Natural killer cell (primary cell): Measurements from ENCODE around the gene GALNT2. TPM values are rescaled to one million over a fixed set of nuclear protein-coding genes. Genes with fewer than 3 reads are reported as not detected.

Experiments
- ATAC-seq, 3 donors: fragments of 150-1000 bp in 2 of 3; fragments of 200-7000 bp in 1 of 3; cut with Tn5 transposase; 1 replicate in 1 of 3; 2 replicates in 2 of 3; pipeline ENCODE4 v1.10.0; 2021; ENCODE audit warnings: mild to moderate bottlenecking in 2 of 3, moderate library complexity in 2 of 3
- DNase-seq, 2 donors: peaks; one replicate each; pipeline versions ENCODE4 v3.0.0 to v3.0.0-alpha.2; 2013 to 2021; ENCODE audit warnings: mixed read lengths in 1 of 2
- H3K27ac ChIP-seq: one replicate; pipeline ENCODE4 v1.5.1; 2013; ENCODE audit warnings: mild to moderate bottlenecking, low read length
- H3K27me3 ChIP-seq: one replicate; pipeline ENCODE4 v1.6.1; 2013; ENCODE audit warnings: low read length; ENCODE audit not compliant: control insufficient read depth, insufficient read depth
- H3K36me3 ChIP-seq: one replicate; pipeline ENCODE4 v1.6.1; 2013; ENCODE audit warnings: low read length; ENCODE audit not compliant: control insufficient read depth, insufficient read depth
- H3K4me1 ChIP-seq: one replicate; pipeline ENCODE4 v1.6.1; 2013; ENCODE audit warnings: low read length; ENCODE audit not compliant: control insufficient read depth, insufficient read depth
- H3K4me3 ChIP-seq: one replicate; pipeline ENCODE4 v1.5.1; 2013; ENCODE audit warnings: low read length
- H3K9me3 ChIP-seq: one replicate; pipeline ENCODE4 v1.6.1; 2013; ENCODE audit warnings: low read length; ENCODE audit not compliant: control insufficient read depth, insufficient read depth
- H3K27ac Mint-ChIP-seq, 2 donors: one replicate each; pipeline ENCODE4 v1.8.0; 2022; ENCODE audit warnings: mild to moderate bottlenecking in 2 of 2, mixed read lengths in 2 of 2, moderate library complexity in 1 of 2
- H3K27me3 Mint-ChIP-seq, 2 donors: one replicate each; pipeline ENCODE4 v1.8.0; 2022; ENCODE audit warnings: low read depth in 2 of 2, mixed read lengths in 2 of 2
- H3K36me3 Mint-ChIP-seq: one replicate; pipeline ENCODE4 v1.8.0; 2022; ENCODE audit warnings: mixed read lengths
- H3K4me1 Mint-ChIP-seq, 2 donors: one replicate each; pipeline ENCODE4 v1.8.0; 2022; ENCODE audit warnings: mixed read lengths in 2 of 2
- H3K4me3 Mint-ChIP-seq: one replicate; pipeline ENCODE4 v1.8.0; 2022; ENCODE audit warnings: mild to moderate bottlenecking, moderate library complexity, mixed read lengths
- H3K9me3 Mint-ChIP-seq, 2 donors: one replicate each; pipeline ENCODE4 v1.8.0; 2022; ENCODE audit warnings: mixed read lengths in 2 of 2
- WGBS: methylation state at CpG from one replicate; pipeline ENCODE4 v1.1.7; 2013; ENCODE audit warnings: missing lambda C conversion rate; ENCODE audit not compliant: insufficient coverage; 5-methylcytosine and 5-hydroxymethylcytosine counted together
- intact Hi-C: fragments of 100-400 bp; cut with micrococcal nuclease; formaldehyde crosslinking; loops from one replicate; pipeline ENCODE4 v1.14.2; 2022
- total RNA-seq, 4 donors: library from RNA; stranded (reverse); fragments of 120-200 nt in 1 of 4; gene quantifications; one replicate each; pipeline versions ENCODE4 v1.2.3 to v1.2.4, GENCODE V29; 2013 to 2022
- TF ChIP-seq, protein P1 (sequence below): fragments of 200-600 bp; IDR thresholded peaks from one replicate; pipeline ENCODE4 v1.8.0; 2022; ENCODE audit warnings: antibody characterized with exemption

The GALNT2 gene
- total RNA-seq, 3 donors from 2014 or later (not counting 1 experiment from before 2014, with no cell fraction given): 31.2 to 53.6 (median 47.3) TPM

DNA sequence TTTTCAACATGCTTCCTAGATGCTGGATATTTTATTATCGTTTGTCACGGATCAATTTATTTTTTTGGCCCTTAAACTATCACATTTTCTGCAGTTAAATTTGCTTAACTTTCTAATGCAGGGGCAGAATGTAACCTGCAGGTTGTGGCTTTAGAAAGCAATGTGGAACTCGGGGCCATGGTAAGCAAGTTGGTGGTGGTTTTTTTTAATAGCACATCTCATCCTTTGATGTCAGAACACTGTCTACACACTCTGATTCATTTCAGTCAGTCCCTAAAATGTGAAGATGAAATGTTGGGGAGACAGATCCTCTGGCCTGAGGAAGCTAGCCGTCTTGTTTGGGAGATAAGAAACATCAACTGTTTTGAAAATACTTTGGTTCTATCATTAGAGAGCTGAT lies 89.5 kb downstream of the GALNT2 start:
- Mint-ChIP-seq H3K27me3 (no peaks in the 10 kb centered on the region), H3K4me3 (no peak overlapping the region), H3K4me1 (peaks cover 52 to 58% of the 10 kb centered on the region in 2 donors), H3K36me3 (no peaks in the 10 kb centered on the region), H3K9me3 (no peaks in the 10 kb centered on the region), H3K27ac (no peak overlapping the region)
- no peaks in the 10 kb centered on the region for H3K36me3 ChIP-seq
- ATAC-seq: no peak
- no peak for DNase-seq
- H3K27ac ChIP-seq: no peak overlapping the region
- H3K4me1 ChIP-seq: peaks cover 3% of the 10 kb centered on the region
- whole genome bisulfite sequencing: 84% methylated on average over 3 of the region's 4 CpGs
- TF ChIP-seq, protein P1, sequence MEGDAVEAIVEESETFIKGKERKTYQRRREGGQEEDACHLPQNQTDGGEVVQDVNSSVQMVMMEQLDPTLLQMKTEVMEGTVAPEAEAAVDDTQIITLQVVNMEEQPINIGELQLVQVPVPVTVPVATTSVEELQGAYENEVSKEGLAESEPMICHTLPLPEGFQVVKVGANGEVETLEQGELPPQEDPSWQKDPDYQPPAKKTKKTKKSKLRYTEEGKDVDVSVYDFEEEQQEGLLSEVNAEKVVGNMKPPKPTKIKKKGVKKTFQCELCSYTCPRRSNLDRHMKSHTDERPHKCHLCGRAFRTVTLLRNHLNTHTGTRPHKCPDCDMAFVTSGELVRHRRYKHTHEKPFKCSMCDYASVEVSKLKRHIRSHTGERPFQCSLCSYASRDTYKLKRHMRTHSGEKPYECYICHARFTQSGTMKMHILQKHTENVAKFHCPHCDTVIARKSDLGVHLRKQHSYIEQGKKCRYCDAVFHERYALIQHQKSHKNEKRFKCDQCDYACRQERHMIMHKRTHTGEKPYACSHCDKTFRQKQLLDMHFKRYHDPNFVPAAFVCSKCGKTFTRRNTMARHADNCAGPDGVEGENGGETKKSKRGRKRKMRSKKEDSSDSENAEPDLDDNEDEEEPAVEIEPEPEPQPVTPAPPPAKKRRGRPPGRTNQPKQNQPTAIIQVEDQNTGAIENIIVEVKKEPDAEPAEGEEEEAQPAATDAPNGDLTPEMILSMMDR: no peak
- no peaks in the 10 kb centered on the region for H3K27me3 ChIP-seq
- H3K9me3 ChIP-seq: no peaks in the 10 kb centered on the region
- intact Hi-C loops: no loop called here
- no peak overlapping the region for H3K4me3 ChIP-seq

DNA sequence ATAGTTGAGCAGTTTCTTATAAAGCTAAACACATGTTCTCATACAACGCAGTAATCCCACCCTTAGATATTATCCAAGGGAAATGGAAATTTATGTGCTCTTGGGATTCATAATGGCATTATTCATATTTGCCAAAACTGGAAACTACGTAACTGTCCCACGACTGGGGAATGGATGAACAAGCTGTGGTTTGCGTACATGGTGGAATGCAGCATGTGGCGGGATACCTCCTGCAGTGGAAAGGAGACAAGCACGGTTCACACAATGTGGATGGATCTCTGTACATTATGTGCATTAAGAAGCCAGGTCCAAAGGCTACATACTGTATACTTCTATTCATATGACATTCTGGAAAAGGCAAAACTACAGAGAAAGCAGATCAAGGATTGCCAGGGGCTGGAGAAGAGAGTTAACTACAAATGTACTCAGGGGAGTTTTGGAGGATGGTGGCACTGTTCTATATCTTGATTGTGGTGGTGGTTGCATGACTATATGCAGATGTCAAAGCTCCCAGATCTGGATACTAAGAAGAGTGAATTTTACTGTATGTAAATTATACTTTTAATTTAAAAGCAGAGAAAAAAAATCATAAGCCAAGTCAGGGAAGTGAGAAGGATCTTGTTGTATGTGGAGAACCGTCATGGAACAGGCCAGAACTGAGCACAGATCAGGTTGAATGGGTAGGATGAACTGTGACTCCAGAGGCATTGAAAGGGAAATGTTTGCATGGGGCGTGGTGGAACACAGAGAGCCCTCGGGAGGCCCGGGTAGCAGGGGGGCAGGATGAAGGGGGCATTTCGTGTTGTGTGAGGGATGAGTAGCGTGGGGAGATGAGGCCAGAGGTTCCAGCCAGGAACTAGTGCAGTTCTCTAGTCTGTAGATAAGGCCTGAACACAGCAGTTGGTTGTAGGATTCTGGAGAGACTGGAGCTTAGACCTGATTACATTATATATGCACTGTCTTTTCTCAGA lies 90.7 kb downstream of the GALNT2 start:
- H3K27me3 ChIP-seq: no peaks in the 10 kb centered on the region
- H3K36me3 ChIP-seq: no peaks in the 10 kb centered on the region
- no peak for DNase-seq
- ATAC-seq: no peak
- intact Hi-C loops: no loop called here
- Mint-ChIP-seq H3K9me3 (no peaks in the 10 kb centered on the region), H3K27ac (no peak overlapping the region), H3K4me1 (peaks cover 56 to 60% of the 10 kb centered on the region in 2 donors), H3K27me3 (no peaks in the 10 kb centered on the region), H3K4me3 (no peak overlapping the region), H3K36me3 (no peaks in the 10 kb centered on the region)
- no peak overlapping the region for H3K4me3 ChIP-seq
- no peak overlapping the region for H3K27ac ChIP-seq
- 69% methylated on average over 11 of the region's 12 CpGs for WGBS
- H3K4me1 ChIP-seq: peaks cover 3% of the 10 kb centered on the region
- TF ChIP-seq, protein P1: no peak
- H3K9me3 ChIP-seq: no peaks in the 10 kb centered on the region

DNA sequence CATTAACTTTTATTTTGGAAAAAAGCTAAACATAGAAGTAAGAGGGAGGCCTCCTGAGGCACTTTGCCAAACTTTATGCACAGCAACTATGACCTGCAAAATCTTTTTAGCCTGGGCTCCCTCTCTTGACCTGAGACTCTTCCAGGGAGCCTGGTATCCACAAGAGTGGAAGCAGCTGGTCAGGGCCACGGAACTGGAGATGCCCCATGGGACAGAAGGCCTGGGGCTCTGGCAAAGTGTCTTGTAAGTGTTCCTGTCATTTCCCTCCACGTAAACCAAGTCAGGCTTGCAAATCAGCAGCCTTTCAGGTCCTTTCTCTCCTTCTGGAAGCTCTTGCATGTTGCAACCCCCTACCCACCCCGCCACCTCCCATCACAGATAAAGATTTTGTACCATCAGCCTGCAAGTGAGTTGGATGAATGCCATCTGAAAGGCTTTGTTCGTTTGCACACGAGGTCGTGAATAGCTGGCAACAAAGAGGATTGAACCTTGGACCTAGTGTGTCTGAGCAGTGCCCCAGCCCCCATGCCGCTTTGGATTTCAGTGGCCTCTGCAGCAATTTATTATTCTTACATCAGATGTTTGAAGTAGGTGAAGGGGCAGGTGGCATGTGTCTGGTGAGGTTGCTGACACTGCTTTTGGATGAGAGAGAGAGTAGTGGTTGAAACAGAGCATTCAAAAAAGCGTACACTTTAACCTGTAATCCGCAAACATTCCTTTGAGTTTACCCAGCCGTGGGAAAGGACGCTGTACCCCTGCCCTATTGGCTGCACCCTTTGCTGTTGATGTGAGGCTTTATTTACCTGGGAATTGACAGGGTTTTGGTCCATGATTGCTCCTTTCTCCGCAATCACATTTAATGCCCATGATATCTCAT lies 91.6 kb downstream of the GALNT2 start:
- Histone ChIP-seq H3K36me3 (no peaks in the 10 kb centered on the region), H3K27ac (no peak overlapping the region), H3K4me3 (no peak overlapping the region), H3K27me3 (no peaks in the 10 kb centered on the region), H3K4me1 (peaks cover 3% of the 10 kb centered on the region), H3K9me3 (no peaks in the 10 kb centered on the region)
- Mint-ChIP-seq H3K36me3 (no peaks in the 10 kb centered on the region), H3K27me3 (no peaks in the 10 kb centered on the region), H3K4me1 (peaks cover 56 to 63% of the 10 kb centered on the region in 2 donors), H3K27ac (no peak overlapping the region), H3K4me3 (no peak overlapping the region), H3K9me3 (no peaks in the 10 kb centered on the region)
- intact Hi-C loops: no loop called here
- ATAC-seq (no peak), DNase-seq (no peak)
- WGBS: 85% methylated on average over 12 of the region's 12 CpGs
- TF ChIP-seq, protein P1: no peak
